HG03139 (cell line): ENCODE measurements around the gene MYPN.
"Not testable (repeated sequence)": the region's sequence is repeated elsewhere in the genome, so short reads cannot be mapped to it uniquely, and the experiment has no call there.

Source experiments
- ATAC-seq: cut with Tn5 transposase; IDR thresholded peaks from one replicate; pipeline ENCODE4 v1.9.1; 2021; ENCODE audit not compliant: unreplicated experiment

Gene MYPN, protein sequence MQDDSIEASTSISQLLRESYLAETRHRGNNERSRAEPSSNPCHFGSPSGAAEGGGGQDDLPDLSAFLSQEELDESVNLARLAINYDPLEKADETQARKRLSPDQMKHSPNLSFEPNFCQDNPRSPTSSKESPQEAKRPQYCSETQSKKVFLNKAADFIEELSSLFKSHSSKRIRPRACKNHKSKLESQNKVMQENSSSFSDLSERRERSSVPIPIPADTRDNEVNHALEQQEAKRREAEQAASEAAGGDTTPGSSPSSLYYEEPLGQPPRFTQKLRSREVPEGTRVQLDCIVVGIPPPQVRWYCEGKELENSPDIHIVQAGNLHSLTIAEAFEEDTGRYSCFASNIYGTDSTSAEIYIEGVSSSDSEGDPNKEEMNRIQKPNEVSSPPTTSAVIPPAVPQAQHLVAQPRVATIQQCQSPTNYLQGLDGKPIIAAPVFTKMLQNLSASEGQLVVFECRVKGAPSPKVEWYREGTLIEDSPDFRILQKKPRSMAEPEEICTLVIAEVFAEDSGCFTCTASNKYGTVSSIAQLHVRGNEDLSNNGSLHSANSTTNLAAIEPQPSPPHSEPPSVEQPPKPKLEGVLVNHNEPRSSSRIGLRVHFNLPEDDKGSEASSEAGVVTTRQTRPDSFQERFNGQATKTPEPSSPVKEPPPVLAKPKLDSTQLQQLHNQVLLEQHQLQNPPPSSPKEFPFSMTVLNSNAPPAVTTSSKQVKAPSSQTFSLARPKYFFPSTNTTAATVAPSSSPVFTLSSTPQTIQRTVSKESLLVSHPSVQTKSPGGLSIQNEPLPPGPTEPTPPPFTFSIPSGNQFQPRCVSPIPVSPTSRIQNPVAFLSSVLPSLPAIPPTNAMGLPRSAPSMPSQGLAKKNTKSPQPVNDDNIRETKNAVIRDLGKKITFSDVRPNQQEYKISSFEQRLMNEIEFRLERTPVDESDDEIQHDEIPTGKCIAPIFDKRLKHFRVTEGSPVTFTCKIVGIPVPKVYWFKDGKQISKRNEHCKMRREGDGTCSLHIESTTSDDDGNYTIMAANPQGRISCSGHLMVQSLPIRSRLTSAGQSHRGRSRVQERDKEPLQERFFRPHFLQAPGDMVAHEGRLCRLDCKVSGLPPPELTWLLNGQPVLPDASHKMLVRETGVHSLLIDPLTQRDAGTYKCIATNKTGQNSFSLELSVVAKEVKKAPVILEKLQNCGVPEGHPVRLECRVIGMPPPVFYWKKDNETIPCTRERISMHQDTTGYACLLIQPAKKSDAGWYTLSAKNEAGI (N-terminal part only)

DNA sequence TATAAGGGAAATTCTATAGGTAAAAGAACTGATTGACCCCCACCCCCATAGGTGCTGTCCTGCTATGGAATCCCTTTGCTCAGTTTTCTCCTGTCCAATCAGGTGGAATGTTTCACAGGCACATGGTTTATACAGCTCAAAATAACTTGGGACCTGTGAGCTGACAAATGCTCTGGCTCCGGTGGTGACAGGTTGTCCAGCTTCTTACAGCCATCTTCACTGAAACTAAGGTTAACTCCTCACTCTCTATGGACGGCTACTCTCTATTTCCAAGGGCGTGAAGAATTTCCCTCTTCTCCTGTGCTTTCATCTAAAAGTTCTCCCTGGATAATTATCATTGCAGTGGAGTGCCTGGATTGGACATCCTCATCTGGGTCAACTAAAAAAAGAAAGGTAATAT, at the start of gene MYPN:
Gene MYPN (plus strand): TSS at position 158 of the 400 bp plus-strand sequence. CDS start 11,951 bp downstream, outside the sequence.
- ATAC-seq: no peak

DNA sequence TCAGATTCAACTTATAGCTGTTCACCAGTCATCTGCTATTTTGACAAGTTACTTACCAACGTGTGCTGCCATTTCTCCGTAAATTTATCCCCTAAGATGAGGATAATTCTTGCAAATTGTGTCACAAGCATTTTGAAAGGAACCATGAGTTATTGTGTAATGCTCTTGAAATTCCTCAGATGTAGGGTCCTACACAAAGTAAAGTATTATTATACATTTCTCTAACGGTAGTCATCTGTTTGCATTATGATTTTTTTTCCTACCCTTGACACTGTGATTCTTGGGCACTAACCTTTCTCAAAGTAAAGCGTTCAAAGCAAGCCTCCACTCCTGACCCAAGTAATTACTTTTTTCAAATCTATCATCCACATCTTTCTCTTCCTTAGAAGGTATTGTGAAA, 42.3 kb upstream of the MYPN start:
- no peak for ATAC-seq

DNA sequence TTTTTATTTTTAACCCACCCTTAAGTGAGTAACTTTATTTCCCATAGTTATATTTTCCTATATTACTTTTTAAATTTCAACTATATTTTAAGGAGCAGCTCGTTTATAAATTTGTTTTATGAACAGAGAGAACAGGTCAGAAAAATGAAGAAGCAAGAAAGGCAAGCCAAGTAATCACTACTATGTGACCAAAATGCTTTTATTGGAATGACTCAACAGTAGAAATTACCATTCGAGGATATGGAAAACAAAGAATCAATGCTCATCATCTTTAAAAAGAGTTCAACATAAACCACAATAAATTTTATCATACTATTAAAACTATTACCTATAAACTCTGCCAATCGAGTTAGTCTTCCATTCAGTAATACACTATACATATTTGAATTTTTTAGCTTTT, 41.8 kb upstream of the MYPN start:
- no peak for ATAC-seq

DNA sequence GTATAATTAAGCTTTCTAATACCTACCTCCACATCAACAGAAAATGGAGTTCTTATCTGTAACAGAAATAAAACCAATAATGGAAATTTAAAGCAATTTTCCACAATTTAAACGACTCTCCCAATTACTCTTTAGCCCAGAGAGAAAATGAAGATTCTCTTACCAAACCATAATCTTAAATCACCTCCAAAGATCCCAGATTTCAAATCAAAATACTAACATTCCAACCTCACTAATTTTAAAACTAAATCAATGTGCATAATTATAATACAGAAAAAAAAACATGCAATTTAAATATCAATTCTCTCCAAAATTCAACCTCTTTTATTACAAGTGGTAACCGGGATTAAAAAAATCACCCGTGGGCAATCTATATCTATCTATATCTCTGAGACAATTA, 35.7 kb upstream of the MYPN start:
- ATAC-seq: no peak

DNA sequence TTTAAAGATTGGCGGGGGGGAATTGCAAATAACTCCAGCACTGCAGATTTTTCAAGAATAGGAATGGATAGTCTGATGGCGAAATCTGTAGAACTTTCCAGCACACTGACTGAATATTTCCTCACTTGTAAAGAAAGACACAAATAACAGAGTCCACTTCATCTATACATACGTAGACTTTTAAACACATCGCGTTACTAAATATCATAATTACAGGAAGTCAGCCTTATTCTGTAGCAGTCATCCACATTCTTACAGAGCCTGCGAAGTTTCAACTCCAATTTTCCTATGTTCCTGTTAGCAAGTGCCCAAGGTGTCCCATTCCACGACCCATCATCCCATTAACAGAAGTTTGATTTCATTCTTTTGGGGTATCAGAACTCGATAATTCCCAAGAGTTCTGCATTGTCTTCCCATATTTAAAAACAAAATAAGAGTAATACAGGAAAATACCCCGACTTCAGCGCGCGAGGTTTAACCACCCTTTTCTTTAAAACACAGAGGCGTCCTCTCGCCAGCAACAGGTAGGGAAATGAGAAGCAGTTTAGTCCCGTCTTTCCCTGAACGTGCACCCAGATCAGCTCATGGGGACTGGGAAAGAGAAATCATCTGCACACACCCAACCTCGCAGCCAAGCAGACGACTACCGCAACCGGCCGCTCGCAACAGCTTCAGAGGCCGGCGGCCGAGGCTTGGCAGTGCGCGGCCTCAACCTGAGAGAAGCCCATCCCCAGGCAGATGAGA, 35.1 kb upstream of the MYPN start:
- no peak for ATAC-seq

DNA sequence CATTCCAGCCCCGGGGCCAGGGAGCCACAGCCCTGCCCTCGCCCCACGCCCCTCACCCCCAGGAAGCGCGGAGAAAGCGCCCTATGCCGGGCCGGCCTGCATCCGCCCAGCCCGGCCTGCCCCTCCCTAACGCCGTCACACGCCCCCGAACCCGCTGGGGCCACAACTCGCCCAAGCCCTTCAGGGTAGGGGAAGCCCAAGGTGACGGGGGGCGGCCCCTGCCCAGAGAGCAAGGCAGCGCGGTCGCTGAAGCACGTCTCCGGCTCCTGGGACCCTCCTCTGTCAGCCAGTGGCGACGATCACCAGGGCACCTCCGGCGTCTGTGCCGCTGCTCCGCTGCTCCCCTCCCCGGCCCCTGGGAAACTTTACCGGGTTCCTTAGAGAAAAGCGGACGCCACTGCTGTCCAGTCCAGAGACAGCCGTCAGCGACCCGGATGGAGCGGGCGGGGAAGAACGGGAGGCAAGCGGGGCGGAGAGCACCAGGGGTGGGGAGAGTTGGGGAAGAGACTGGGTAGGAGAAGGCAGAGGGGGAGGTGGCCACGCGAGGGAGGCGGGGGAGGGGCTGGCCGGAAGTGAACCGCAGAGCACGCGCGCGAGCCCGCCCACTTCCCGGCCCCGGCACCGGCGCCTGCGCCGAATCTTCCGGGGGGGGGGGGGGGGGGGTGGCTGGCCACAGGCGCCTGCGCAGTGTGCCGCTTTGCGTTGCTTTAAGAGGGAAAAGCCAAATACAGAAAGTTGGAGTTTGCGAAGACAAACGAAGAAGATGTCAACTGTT, 34.3 kb upstream of the MYPN start, which contains the start of gene HERC4:
Gene HERC4 (minus strand): TSS at position 509 of the 775 bp plus-strand sequence. CDS start 2,175 bp downstream, outside the sequence.
- ATAC-seq: peak; percentile 84

DNA sequence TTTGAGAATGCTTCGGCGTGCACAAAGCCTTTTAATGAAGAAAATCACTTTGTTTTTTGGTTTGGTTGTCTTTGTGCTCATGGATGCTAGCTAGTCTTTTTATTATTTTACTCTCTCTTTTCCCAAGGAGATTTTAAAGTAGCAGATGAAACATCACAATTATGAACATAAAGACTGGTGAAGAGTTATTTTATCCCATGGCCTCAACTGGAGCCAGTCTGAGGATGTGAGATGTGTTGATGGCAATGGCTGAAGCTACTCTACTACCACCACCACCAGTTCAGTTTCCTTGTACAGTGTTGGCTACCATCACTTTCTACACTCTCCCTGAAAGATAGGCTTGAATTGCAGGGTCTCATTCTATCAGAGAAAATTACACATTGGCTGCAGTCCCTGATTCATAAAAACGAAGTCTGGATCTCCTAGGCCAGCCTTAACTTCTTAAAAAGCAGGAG, 33.7 kb upstream of the MYPN start:
- no peak for ATAC-seq

DNA sequence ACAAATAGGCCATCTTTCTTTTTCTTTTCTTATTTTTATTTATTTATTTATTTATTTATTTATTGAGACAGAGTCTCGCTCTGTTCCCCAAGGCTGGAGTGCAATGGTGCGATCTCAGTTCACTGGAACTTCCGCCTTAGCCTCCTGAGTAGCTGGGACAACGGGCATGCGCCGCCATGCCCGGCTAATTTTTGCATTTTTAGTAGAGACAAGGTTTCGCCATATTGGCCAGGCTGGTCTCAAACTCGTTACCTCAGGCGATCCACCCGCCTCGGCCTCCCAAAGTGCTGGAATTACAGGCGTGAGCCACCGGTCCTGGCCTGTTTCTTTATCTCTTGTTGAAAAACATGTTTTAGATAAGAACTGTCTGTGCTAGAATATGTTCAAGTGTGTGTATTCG, 33.2 kb upstream of the MYPN start:
- ATAC-seq: not testable (repeated sequence)

DNA sequence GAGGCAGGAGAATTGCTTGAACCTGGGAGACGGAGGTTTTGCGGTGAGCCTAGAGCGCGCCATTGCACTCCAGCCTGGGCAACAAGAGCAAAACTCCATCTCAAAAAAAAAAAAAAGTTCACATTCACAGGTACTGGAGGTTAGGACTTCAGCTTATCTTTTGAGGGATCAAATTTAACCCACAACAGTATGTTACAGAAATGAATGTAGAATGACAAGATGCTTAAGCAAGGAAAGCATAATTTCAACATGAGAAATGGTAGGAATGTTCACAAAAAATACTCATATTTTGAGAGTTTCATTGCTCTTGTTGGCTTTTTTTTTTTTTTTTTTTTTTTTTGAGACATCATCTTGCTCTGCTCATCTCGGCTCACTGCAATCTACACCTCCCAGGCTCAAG, 32.3 kb upstream of the MYPN start:
- ATAC-seq: no peak

DNA sequence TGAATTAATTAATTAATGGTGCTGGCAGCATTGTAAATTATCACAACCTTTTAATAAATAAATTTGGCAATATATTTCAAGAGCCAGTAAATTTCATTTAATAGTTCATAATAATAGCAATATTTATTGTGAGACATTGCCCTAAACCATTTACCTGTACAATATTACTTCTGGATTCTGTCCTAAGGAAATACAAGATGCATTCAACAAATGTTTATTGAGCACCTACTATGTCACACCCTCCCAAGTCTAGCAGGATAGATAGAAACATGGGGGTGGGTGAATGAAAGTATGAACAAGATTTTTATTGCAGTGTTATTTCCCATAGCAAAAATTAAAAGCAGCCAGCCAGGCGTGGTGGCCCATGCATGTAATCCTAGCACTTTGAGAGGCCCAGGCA, 29.9 kb upstream of the MYPN start:
- ATAC-seq: no peak

DNA sequence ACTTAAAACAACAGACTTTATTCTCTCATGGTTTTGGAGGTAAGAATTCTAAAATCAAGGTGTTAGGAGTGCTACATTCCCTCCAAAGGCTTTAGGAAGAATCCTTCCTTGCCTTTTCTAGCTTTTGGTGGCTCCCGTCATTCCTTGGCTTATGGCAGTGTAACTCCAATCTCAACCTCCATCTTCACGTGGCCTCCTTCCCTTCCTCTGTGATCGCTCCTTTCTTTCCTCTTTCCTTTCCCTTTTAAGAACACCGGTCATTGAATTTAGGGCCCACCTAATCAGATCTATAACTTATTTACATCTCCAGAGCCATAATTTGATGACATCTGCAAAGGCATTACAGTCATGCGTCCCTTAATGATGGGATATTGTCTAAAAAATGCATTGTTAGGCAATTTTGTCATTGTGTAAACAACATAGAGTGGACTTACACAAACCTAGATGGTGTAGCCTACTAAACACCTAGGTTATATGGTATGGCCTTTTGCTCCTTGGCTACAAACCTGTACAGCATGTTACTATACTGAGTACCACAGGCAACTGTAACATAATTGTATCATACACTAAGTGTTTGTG, 28.3 kb upstream of the MYPN start:
- no peak for ATAC-seq

DNA sequence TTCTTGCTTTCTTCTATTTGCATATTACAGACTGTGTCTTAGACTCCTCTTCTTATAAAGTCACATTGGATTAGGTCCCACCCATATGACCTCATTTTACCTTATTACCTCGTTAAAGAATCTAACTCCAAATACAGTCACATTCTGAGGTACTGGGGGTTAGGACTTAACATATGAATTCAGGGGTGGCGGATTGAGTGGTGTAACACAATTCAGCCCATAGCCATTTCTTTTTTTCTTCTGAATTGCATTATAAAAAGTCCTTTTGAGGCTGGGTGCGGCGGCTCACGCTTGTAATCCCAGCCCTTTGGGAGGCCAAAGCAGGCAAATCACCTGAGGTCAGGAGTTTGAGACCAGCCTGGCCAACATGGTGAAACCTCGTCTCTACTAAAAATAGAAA, 27.4 kb upstream of the MYPN start:
- ATAC-seq: no peak

DNA sequence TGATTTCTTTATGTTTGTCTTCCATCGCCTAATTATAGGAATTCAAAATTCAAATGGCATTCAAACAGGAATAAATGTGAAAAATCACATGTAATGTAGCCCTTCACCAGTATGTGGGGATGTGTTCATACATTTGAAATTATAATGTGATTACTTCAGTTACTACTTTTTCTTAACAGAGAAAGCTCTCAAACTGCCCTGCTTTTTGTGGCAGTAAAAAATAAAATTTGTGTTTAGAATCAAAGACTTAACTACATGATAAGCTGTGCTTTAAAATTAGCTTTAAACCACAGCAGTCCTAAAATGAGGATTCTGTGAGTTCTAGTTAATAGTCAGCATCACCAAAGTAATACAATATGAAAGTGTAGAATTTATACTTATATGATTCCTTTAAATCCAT, 26.4 kb upstream of the MYPN start:
- no peak for ATAC-seq

DNA sequence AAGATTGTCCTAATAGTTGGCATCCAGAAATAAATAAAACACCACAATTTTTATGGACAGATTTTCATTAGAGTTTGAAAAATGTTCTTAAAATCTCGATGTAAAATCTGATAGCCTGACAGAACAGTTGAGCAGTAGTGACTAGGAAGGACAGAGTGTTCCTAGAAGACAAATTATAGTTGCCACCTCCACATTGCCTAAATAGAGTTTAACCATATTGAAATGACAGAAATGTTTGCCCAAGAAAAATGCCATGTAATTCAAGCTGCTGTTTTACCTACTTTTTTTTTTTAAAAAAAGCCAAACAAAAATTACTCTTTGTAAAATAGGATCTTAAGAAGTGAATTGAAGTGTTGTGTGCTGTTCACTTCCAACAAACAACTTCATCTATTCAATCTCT, 25.3 kb upstream of the MYPN start:
- ATAC-seq: no peak

DNA sequence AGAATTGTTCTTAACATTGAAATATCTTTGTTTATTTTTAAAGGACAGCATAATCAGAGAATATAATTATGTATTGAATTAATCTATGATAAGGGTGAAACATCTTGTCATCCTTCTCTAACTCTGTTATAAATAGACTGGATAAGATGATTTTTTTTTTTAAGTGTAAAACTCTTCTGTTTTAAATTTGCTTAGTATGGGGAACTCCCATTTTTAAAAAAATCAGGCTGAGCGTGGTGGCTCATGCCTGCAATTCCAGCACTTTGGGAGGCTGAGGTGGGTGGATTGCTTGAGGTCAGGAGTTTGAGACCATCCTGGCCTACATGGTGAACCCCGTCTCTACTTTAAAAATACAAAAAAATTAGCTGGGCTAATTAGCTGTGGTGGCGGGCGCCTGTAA, 24.8 kb upstream of the MYPN start:
- ATAC-seq: no peak

DNA sequence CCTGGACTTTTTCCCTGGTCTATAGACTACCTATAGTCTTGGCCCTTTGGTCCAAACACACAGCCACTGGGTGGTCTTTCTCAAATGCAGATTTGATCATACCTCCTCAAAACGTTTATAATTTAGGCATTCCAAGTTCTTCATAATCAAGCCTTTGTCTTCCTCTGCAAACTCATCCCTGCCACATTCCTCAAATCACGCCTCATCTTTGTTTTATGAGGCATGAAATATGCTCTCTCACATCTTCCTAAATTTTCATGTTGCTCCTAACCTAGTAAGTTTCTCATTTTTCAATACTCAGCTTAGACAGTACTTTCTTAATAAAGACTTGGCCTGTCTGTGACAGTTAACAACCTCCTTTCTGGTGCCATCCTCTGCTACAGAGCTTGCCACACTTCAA, 23.3 kb upstream of the MYPN start:
- ATAC-seq: no peak

DNA sequence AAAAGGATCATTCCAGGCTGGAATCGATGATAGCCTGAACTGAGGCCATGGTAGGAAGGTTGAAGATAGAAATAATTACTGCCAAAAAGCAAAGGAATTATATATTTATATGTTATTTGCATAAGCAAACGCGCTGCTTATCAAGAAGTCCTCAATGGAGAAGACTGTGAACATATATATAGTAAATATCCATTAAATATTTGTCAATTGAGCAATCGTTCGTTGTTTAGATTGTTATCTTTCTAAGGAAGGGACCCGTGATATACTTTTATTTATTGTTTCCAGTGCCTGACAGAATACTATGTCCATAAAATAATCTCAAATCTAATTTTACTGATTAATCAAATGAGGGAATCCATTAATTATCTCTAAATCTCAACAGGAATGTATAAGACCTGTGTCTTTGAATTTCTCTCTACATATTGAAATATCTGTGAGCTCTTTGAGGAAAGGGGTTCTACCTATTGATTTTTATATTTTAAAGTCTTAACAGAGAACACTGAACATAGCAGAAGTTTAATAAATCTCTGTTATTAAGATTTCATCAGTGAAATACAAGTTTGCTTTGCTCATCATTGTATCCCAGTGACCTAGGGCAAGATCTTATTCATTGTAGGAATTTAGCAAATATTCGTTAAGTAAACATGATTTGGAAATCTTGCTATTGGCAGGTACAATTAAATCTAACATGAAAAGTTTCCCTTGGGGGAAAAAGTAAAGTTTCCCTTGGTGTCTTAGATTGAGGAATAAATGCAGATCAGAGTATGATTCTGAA, 22.2 kb upstream of the MYPN start:
- no peak for ATAC-seq

DNA sequence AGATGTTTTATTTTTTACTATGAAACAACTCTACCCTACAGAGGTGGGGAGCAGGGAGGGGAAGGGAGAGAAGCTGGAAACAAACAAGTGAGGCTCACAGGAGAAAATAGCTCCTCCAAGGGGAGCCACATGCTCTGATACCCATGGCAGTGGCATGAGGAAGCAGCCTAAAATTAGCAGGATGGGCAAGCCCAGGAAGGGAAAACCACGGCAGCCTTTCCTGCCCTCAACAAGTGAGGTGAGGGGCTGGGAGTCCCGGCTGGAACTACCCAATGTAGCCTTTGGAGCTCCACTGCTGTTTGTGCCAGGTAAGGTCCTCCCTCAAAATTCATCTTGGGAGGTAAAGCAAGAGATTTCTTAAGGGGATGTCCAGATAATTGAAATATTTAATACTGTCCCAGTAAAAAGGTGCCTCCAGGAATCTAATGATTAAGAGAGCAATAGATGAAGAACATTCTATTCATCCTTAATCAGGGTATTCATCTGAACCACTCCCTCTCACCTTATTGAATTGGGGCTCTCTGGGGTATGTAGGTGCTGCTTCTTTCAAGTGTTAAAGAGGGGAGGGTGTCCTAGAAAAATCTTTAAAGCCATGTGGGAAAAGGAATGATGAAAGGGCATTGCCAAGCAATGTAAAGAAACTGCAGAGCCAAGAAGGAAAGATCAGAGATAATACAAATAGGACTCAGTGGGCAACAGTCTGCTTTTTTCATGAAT, 21.4 kb upstream of the MYPN start:
- ATAC-seq: no peak
